Spleen (tissue), 7 donors: ENCODE data around the gene TMSB4X.

Experiments used
- CTCF ChIP-seq, 11 experiments: fragments of 200-600 bp in 7 of 11; fragments of 450-650 bp in 4 of 11; sonication (generic) in 4 of 11; IDR thresholded peaks in 8 of 11; conservative IDR thresholded peaks in 3 of 11; 1 replicate in 7 of 11; 2 replicates in 4 of 11; pipeline versions ENCODE4 v1.4.0 to v1.8.0; 2016 to 2021; ENCODE audit warnings: antibody characterized with exemption in 11 of 11, inconsistent platforms in 4 of 11, mild to moderate bottlenecking in 1 of 11
- POLR2A ChIP-seq, 3 donors: fragments of 450-650 bp; IDR thresholded peaks; one replicate each; pipeline ENCODE4 v1.5.1; 2017; ENCODE audit warnings: antibody characterized with exemption in 3 of 3, mild to moderate bottlenecking in 1 of 3
- POLR2AphosphoS5 ChIP-seq, 3 donors: sonication (generic); formaldehyde crosslinking; IDR thresholded peaks; one replicate each; pipeline ENCODE4 v1.5.1; 2017; ENCODE audit warnings: antibody characterized with exemption in 3 of 3
- donor health status: DM: no; HTN: no; CAD: no; lungs with moderate emphysema.
- donor health status: DM: no; HTN: no; CAD: no.
- donor health status: DM: no; HTN: no; CAD: no.

DNA sequence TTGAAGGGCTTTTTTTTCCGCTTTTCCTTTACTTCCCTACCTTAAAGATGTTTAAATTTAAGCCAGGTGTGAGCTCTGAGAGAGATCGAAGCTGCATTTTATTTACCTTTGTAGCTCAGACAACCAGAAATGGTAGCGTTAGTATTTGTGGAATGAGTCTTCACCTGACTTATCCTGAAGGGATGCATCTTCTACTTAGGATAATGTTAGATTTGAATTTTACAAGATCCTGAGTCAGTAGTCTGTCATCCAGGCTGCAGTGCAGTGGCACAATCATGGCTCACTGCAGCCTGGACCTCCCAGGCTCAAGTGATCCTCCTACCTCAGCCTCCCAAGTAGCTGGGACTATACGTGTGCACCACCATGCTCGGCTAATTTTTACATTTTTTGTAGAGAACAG, 26.2 kb downstream of the TMSB4X start:
- no peak for TF ChIP-seq CTCF (IDR thresholded peaks at IDR 0.05 in 8 of 11, conservative IDR thresholded peaks at IDR 0.05 in 3 of 11)
- TF ChIP-seq POLR2AphosphoS5 (IDR thresholded peaks at IDR 0.05): no peak
- TF ChIP-seq POLR2A (IDR thresholded peaks at IDR 0.05): no peak
